Effector CD4-positive, alpha-beta T cell (primary cell): Measurements from ENCODE around the gene CENPF.
"Not testable (repeated sequence)": the region's sequence is repeated elsewhere in the genome, so short reads cannot be mapped to it uniquely, and the experiment has no call there.

Source experiments
- DNase-seq: peaks from one replicate; pipeline ENCODE4 v3.0.0-alpha.2; 2020

The CENPF gene

DNA sequence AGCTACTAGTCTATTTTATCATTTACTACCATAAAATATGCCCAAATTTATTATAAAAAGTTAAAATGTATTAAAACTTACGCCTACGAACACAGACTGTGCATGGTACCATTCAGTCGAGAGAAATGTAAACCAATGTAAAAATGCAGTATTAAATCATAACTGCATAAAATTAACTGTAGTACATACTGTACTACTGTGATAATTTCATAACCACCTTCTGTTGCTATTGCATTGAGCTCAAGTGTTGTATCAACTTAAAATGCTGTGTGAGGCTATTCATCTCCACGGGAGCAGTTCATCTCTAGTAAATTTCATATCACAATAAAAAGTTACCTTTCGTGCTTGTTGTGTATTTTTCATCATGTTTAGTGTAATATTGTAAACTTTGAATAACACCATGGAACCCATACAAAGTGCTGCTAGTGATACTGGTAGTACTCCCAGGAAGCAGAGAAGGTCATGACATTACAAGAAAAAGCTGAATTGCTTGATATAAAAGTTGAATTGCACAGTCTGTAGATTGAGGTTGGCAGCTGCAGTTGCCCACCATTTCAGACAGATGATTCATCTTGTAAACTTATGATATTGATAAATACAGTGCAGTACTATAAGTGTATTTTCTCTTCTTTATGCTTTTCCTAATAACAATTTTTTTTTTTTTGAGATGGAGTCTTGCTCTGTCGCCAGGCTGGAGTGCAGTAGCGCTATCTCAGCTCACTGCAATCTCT lies 19.0 kb upstream of the CENPF start:
- no peak for DNase-seq

DNA sequence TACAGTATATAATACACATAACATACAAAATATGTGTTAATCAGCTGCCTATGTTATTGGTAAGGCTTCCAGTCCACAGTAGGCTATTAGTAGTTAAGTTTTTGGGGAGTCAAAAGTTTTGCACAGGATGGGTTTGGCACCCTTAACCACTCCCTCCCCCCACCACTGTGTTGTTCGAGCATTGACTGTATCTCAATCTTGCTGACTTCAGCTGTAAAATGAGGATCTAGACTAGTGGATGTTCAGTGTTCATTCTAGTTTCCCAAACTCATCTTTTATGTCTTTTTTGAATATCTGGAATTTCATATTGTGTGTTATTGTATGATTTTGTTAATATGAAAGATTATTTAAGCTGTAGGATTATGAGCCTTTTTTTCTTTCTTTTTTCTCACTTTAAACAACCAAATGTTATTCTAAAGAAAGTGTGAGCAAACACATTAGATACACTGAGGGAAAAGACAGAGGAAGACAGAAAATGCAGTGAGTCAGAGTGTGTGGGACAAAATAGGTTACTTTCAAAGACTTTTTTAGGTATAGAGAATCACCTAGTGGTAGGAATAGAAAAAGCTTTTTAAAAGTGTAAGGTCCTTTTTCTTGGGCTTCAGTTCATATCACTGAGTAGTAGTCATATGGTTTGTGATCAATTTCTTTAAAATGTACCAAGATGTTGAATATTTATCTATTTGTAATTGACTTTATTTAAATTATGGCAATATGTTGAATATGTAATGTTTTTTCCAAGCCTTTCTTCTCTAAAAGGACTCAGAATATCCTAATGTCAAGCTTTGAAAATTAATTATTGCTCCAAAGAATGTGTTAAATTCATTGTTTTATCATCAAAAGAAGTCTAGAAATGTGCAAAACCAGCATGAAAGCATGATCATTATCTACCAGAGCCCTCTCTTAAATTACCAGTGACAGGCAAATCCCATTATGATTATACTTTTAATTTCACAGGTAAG lies 17.9 kb upstream of the CENPF start:
- no peak for DNase-seq

DNA sequence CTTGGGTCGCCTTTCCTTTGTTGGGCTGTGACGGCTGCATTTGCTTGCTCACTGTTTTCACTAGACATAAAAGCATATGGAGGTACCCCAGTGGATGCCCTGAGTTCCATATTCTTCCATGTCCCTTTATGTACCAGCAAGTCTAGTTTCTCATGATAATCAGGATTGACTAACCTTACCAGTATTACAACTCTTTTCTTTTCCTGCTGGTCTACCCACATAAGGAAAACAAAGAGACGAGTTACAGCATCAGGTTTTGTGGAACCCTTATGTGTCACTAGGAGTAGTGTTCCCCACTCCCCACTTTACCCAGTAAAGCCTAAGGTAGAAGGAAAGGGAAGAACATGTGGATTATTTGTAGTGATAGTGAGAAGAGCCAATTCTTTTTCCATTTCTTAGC lies 16.4 kb upstream of the CENPF start:
- no peak for DNase-seq

DNA sequence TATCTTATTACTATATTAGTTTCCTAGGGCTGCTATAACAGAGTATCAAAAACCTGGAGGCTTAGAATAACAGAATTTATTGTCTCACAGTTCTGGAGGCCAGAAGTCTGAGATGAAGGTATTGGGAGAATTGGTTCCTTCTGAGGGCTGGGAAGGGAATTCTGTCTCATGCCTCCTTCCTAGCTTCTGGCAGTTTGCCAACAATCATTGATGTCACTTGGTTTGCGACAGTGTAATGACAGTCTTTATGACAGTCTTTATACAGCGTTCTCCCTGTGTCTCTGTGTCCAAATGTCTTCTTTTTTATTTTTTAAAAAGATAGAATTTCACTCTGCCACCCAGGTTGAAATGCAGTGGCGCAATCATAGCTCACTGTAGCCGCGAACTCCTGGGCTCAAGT lies 15.8 kb upstream of the CENPF start:
- DNase-seq: no peak

DNA sequence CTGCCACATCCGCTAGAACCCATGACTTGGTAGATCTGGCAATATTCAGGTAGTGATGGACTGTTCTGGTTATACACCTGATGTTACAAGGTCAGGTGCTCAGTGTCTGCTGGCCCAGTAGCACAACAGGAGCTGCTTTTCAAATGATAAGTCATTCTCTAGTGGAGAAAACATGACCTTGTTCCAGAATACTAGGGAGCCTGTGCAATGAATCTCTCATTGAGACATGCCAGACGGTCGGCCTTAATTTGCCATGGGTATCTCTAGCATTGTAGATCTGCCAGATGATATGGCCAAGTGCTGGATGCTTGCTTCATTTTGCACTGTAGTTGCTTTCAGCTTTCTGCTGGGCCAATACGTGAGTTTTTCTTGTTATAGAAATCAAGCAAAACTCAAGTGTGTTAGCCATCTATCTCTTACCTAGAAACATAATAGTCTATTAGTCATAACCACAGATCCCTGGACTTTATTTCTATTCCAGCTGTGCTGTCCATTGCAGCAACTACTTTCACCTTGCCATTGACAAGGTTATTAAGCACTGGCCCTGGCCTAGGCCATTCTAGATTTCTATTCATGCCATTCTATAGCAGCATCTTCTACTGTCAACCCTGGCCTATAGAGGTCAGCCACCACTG lies 13.9 kb upstream of the CENPF start:
- DNase-seq: no peak

DNA sequence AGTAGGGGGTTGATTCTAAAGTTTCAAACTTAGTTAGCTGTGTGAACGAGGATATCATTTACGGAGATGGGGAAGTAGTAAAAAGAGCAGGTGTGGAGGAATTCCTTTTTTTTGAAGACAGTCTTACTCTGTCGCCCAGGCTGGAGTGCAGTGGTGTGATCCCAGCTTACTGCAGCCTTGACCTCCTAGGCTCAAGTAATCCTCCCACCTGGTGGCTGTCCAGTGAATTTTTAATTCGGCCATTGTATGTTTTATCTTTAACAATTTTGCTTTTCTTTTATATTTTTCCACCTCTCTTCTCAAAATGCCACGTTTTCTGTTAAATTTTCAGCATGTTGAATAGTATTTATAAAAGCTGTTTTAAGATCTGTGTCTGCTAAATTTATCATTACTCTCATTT lies 12.3 kb upstream of the CENPF start:
- DNase-seq: no peak

DNA sequence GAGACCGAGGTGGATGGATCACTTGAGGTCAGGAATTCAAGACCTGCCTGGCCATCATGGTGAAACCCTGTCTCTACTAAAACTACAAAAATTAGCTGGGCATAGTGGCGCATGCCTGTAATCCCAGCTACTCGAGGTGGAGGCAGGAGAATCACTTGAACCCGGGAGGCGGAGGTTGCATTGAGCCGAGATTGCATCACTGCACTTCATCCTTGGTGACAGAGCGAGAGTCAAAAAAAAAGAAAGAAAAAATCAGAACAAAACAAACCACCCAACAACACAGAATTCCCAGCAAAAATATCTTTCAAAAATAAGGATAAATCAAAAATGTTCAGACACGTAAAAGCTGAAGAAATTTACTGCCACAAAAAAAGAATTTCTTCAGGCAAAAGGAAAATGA lies 11.1 kb upstream of the CENPF start:
- DNase-seq: not testable (repeated sequence)

DNA sequence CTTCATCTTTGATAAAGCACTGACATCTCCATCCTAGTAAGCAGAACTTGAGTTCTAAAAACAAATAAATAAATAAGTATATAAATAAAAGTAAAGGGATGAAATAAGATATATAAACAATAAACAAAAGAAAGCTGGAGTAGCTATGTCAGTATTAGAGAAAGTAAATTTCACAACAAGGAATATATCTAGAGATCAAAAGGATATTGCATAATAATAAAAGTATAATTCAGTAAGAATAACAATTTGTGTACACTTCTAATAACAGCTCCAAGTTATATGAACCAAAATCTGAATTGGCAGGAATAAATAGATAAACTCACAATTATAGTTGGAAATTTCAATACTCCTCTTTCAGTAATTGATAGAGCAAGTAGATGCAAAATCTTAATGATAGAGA lies 9.8 kb upstream of the CENPF start:
- DNase-seq: no peak

DNA sequence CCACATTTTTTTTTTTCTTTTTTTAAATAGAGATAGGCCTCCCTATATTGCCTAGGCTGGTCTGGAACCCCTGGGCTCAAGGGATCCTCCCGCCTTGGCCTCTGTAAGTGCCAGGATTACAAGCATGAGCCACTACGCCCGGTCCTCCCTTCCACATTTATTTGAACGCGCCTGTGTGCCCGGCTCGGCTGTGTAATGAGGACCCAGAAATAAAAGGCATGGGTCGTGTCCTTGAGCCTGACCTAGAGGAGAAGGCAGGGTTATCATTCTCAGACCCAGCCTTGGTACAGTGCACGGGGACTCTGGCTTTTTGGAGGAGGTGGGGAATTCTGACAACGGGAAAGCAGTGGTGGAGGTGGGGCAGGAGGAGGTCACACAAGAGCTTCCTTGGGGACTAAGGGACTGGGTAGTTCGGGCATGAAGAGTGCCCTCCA lies 841 bp downstream of the CENPF start:
- DNase-seq: no peak

DNA sequence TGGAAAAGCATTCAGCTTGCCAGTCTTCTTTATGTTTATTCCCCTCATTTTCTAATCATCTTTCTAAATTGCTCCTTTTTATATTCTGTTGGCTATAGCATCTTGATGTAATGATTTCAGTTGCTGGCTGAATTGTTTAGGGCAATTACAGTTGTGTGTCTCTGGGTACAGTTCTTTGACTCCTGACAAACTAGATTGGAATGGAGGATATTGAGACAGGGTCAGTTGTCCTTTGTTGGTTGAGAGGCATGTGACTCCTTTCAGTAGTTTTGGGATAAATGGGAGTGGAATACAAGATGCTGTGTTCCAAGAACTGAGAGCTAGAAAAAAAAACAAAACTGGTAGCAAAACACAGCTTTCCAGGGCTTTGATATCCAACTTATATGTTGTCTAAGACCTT lies 1.5 kb downstream of the CENPF start:
- DNase-seq: no peak

DNA sequence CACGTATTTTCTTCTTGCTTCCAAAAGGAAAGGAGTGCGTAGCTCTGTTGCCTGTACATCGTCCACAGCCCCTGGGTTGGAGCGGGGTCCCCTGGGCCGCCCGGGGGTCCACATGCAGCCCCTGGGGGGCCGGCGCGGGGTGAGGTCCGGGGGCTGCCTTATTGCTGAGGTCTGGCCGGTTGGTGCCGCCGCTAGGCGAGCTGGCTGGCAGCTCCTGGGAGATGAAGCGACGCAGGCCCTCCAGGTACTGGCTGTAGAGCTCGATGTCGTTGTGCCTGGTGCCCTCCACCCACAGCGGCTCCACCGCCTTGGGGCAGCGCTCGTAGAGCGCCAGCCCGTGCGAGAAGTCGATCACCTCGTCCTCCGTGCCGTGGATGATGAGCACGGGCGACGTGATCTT lies 2.5 kb downstream of the CENPF start:
- not testable (repeated sequence) for DNase-seq

DNA sequence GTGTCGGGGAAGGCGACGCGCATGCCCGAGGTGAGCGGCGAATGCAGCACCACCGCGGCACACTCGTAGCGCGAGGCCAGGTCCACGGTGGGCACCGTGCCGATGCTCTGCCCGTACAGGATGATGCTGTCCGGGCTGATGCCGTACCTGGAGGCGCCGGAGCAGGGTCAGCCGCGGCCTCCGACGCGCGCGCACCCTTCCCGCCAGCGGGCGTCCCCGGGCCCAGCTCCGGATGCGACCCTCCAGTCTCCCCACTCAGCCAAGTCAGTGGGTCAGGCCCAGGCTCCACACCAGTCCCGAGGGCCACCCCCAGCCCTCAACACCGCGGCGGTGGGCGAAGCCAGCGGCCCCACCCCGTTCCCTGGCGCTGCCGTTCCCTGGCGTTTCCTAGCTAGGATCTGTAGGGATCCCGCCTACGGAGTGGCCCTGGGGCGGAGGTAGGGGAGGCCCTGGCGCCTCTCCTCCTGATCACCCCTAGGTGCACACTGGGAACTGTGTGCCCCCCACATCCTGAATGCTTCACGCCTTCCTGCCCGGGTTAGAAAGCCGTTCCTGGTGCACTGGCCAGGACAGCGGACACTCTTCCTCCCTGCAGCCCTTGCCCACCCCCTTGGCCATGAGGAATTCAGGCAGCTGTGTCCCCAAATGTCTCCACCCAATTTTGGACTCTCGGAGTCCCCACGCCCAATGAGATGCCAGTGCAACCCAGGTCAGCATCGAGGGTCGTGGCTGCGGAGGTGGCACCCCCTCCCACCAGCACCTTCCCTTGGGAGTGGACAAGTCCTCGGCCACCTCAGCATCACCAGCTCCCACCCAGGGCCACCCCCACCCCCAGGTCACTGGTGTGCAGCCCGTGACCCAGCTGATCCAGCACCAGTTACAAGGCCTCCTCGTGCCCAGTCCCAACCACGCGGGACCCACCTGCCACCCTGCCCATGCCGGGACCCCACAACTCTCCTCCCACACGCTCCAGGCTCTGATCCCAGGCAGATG lies 3.2 kb downstream of the CENPF start:
- DNase-seq: not testable (repeated sequence)

DNA sequence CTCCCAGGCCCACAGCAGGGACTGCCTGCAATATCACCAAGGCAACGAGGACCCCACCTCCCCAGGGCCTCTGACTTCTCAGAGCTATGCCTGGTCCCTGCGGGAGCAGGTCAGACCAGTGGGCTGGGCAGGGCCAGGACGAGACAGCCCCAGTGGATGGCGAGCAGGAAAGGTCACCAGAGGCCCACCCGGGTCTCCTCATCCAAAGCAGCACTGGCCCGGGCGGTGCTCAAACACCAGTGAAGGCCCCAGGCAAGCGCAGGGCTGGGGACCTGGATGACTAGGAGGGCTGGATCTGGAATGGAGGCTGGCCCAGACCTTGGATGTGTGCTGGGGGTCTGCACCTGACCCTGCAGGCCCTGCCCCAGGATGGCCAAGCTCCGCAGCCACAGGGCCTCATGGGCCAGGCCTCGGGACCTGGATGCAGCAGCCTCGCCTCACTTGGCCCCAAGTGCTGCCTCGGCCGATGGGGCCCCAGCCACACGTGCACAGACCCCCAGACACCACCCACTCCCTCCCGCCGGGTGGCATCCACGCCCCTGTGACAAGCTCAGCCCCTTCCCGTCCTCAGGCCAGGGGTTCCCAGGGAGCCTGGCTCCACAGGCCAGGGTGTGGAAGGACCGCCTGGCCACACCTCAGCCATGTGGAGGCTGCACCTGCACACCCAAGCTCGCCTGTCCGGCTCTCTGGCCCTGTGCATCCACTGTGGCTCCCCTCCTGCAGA lies 4.7 kb downstream of the CENPF start:
- not testable (repeated sequence) for DNase-seq

DNA sequence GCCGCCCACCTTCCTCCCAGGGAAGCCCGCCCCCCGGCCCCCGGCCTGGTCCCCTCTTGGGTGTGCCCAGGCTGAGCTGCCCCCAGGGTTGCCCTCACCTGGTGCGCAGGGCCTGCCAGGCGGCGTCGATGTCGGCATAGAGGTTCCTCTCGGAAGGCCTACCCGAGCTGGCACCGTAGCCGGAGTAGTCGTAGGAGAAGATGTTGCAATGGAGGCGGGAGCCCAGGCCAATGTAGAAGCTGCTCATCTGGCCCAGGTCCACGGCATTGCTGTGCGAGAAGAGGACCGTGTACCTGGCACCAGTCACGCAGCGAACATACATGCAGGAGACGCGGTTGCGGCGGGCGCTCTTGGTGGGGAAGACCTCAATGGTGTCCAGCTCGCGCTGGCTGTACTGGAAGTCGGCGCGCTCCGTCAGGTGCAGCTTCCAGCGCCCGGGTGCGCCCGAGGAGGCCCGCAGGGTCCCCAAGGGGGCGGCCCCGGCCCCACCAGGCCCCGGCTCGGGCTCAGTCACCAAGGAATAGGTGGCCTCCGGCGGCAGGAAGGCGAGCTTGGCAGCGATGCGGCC lies 5.3 kb downstream of the CENPF start:
- DNase-seq: not testable (repeated sequence)

DNA sequence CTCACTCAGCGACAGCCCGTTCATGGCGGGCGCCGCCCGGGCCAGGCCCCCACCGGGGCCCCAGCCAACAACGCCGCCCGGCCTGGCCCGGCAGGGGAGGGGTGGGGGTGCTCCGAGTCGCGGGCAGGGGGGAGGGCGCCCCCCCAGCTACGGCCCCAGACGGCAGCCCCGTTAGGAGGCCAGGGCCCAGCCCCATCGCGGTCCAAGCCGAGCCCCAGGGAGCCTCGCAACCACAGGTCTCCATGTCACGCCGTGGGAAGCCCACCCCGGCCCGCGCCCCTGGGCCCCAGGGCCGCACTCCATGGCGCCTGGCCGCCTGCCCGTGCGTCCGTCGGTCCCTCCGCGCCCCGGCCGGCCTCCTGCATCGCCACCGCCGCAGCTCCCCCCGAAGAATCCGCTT lies 5.8 kb downstream of the CENPF start:
- not testable (repeated sequence) for DNase-seq

DNA sequence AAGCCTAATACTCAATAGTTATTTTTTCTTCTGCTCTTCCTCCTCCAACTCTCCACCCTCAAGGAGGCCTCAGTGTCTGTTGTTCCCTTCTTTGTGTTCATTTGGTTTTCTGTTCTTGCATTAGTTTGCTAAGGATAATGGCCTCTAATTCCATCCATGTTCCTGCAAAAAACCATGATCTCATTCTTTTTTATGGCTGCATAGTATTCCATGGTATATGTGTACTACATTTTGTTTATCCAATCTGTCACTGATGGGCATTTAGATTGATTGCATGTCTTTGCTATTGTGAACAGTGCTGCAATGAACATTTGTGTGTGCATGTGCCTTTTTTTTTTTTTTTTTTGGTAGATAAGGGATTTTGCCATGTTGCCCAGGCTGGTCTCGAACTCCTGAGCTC lies 6.7 kb downstream of the CENPF start:
- DNase-seq: no peak

DNA sequence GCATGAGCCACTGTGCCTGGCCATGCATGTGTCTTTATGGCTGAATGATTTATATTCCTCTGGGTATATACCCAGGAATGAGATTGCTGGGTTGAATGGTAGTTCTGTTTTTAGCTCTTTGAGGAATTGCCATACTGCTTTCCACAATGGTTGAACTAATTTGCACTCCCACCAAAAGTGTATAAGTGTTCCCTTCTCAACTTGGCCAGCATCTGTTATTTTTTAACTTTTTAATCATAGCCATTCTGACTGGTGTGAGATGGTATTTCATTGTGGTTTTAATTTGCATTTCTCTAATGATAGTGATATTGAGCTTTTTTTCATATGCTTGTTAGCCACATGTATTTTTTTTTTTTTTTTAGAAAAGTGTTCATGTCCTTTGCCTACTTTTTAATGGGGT lies 7.1 kb downstream of the CENPF start:
- DNase-seq: not testable (repeated sequence)

DNA sequence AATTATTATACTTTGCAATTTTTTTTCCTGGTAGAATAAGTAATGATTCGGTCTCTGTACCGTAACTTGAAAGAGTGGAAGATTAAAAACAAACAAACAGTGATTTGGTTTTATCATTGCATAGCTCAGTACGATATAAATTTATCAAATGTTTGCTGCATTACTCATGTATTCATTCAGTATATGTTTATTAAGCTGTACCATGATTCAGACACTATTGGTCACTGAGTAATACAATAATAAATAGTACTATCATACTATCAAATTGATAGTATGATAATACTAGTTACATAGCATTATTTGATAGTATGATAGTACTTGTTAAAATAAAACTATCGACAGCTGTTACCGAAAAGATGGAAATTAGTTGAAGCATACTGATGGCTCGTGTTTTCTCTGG lies 12.1 kb downstream of the CENPF start:
- no peak for DNase-seq

DNA sequence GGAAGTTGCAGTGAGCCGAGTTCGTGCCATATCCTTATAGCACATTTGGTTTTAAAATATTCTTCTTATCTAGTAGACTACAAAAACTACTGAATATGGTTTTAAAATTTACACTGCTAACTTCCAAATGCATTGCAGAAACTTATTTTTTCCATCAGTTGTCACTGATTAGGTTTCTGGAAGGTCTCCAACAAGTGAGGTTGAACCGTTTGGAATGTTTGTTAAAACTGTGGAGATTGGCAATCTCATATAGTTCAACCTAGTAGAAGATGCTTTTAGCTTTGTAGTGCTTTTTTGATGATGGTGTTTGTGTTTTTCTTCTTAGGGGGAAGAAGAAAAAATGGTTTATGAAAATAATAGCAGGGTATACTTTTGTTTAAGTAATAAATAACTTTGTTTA lies 12.9 kb downstream of the CENPF start:
- DNase-seq: no peak

DNA sequence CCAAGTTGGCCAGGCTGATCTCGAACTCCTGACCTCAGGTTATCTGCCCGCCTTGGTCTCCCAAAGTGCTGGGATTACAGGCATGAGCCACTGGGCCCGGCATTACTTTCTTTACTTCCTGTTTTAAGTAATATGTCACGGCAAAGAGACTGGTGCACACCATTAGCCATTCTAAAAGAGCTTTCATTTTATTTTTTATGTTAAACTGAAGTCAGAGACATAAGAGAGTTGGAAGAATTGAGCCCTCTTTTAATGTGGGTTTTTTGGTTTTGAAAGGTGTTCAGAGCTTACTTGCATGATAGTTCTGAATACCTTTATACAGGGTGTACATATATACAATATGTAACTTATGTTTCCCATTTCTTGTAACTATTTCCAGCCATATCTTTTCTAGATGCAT lies 14.3 kb downstream of the CENPF start:
- no peak for DNase-seq

DNA sequence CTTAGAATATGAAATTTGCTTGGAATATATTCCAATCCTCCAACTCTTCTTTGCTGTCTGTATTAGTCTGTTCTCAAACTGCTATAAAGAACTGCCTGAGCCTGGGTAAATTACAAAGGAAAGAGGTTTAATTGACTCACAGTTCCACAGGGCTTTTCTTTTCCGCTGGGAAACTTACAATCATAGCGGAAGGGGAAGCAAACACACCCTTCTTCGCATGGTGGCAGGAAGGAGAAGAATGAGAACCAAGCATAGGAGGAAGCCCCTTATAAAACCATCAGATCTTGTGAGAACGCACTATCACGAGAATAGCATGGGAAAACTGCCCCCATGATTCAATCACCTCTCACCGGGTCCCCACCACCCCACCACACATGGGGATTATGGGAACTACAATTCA lies 14.8 kb downstream of the CENPF start:
- no peak for DNase-seq
